HUES64 (cell line): ENCODE results near the gene TCAP.
"Not testable (repeated sequence)": the region's sequence is repeated elsewhere in the genome, so short reads cannot be mapped to it uniquely, and the experiment has no call there.

Experiments used
- H3K27ac ChIP-seq: 2 replicates; pipeline ENCODE4 v1.7.0; 2013; ENCODE audit warnings: low read depth, low read length, inconsistent platforms
- H3K27me3 ChIP-seq: 2 replicates; pipeline ENCODE4 v1.6.1; 2013; ENCODE audit warnings: mild to moderate bottlenecking, low read length; ENCODE audit not compliant: insufficient read depth
- H3K36me3 ChIP-seq: 2 replicates; pipeline ENCODE4 v1.6.1; 2013; ENCODE audit warnings: mild to moderate bottlenecking, low read length; ENCODE audit not compliant: insufficient read depth
- H3K4me1 ChIP-seq: 2 replicates; pipeline ENCODE4 v1.6.1; 2013; ENCODE audit warnings: mild to moderate bottlenecking, low read length, moderate library complexity; ENCODE audit not compliant: insufficient read depth
- H3K4me3 ChIP-seq: 2 replicates; pipeline ENCODE4 v1.5.1; 2013; ENCODE audit warnings: mild to moderate bottlenecking, low read length, moderate library complexity
- H3K9ac ChIP-seq: 2 replicates; pipeline ENCODE4 v1.6.1; 2013; ENCODE audit warnings: mild to moderate bottlenecking, low read depth, low read length
- H3K9me3 ChIP-seq: 2 replicates; pipeline ENCODE4 v1.6.1; 2013; ENCODE audit warnings: low read depth, low read length; ENCODE audit not compliant: insufficient read depth
- WGBS: fragments of 150-250, 120-280 bp; methylation state at CpG from one replicate; pipeline ENCODE4 v1.1.7; 2013; ENCODE audit warnings: missing lambda C conversion rate; 5-methylcytosine and 5-hydroxymethylcytosine counted together

The TCAP gene

GRCh38 chr17:39697961-39698360 lies 32.8 kb downstream of the TCAP start:
- Histone ChIP-seq H3K9me3 (no peaks in the 10 kb centered on the region), H3K27me3 (no peaks in the 10 kb centered on the region), H3K4me3 (no peak overlapping the region), H3K27ac (no peak overlapping the region), H3K9ac (no peak overlapping the region), H3K36me3 (peaks cover 4% of the 10 kb centered on the region), H3K4me1 (peaks cover 41% of the 10 kb centered on the region)
- WGBS, result 95% methylated on average over 5 of the region's 5 CpGs

- H3K36me3 ChIP-seq, H3K9me3 ChIP-seq, H3K27me3 ChIP-seq: not testable (repeated sequence)
- peak overlapping the region; percentile 82 for H3K9ac ChIP-seq
- peak overlapping the region; percentile 84 for H3K27ac ChIP-seq
- peaks cover 46% of the 10 kb centered on the region for H3K4me1 ChIP-seq
- peak overlapping the region; percentile 85 for H3K4me3 ChIP-seq
- 41% methylated on average over 11 of the region's 11 CpGs for WGBS
Measured at GRCh38 chr17:39699157-39699817, 34.1 kb downstream of the TCAP start.

DNA sequence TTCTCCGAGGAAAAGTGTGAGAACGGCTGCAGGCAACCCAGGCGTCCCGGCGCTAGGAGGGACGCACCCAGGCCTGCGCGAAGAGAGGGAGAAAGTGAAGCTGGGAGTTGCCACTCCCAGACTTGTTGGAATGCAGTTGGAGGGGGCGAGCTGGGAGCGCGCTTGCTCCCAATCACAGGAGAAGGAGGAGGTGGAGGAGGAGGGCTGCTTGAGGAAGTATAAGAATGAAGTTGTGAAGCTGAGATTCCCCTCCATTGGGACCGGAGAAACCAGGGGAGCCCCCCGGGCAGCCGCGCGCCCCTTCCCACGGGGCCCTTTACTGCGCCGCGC lies 34.6 kb downstream of the TCAP start, which contains the start of gene ERBB2:
Gene ERBB2, plus strand, starts transcription at position 247 of the 330 bp plus-strand sequence. CDS start 175 bp downstream, outside the sequence.
- peaks cover 46% of the 10 kb centered on the region for H3K4me1 ChIP-seq
- peaks cover 5% of the 10 kb centered on the region for H3K36me3 ChIP-seq
- H3K9me3 ChIP-seq, result no peaks in the 10 kb centered on the region
- H3K27ac ChIP-seq, result peak within 1 kb of the TSS; percentile 84
- H3K4me3 ChIP-seq, result peak within 1 kb of the TSS; percentile 85
- WGBS, result under 1% methylated on average over 20 of the region's 20 CpGs
- H3K9ac ChIP-seq, result peak within 1 kb of the TSS; percentile 82
- no peaks in the 10 kb centered on the region for H3K27me3 ChIP-seq

GRCh38 chr17:39700148-39700987 lies 35.2 kb downstream of the TCAP start:
- Histone ChIP-seq H3K36me3 (peaks cover 5% of the 10 kb centered on the region), H3K27me3 (no peaks in the 10 kb centered on the region), H3K4me3 (peak overlapping the region; percentile 85), H3K27ac (peak overlapping the region; percentile 84), H3K9me3 (no peaks in the 10 kb centered on the region), H3K4me1 (peaks cover 45% of the 10 kb centered on the region), H3K9ac (peak overlapping the region; percentile 82)
- under 1% methylated on average over 55 of the region's 57 CpGs for WGBS

DNA sequence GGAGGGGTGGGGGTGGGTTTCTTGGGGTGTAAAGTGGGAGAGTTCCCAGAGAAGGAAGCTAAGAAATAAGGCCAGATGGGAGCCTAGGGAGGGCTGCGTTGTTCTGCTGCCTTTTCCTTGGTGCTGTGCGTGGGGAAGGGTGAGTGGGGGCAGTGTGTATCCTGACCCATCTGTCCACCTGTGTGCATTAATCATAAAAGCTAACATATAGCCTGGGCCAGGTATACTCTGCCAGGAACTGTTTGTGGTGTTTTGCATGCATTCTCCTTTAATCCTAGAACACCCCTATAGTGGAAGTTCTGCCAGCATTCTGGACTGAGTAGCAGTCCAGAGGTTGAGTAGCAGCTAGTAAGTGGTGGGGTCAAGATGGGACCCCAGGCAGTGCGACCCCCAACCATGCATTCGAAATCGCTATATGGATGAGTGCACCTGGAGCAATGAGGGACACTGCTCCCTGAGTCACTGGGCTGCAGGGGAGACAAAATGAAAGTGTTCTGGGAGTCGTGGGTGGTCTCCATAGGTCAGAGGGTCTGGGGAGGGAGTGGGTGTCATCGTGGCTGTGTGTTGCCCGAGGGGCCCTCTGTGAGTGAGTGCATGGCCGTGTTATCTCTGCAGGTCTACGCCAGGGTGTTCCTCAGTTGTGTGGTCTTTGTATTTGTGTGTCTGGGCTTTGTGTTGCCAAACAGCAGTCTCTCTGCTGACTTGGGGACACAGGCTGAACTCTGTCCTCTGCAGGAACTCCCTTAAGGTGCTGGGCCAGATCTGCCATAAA lies 36.0 kb downstream of the TCAP start:
- Histone ChIP-seq H3K4me3 (peak overlapping the region; percentile 85), H3K27me3 (no peaks in the 10 kb centered on the region), H3K9me3 (no peaks in the 10 kb centered on the region), H3K36me3 (peaks cover 8% of the 10 kb centered on the region), H3K9ac (peak overlapping the region; percentile 82), H3K4me1 (peaks cover 46% of the 10 kb centered on the region), H3K27ac (no peak overlapping the region; the same call in 1 of the 2 replicates)
- 11% methylated on average over 10 of the region's 10 CpGs for WGBS

DNA sequence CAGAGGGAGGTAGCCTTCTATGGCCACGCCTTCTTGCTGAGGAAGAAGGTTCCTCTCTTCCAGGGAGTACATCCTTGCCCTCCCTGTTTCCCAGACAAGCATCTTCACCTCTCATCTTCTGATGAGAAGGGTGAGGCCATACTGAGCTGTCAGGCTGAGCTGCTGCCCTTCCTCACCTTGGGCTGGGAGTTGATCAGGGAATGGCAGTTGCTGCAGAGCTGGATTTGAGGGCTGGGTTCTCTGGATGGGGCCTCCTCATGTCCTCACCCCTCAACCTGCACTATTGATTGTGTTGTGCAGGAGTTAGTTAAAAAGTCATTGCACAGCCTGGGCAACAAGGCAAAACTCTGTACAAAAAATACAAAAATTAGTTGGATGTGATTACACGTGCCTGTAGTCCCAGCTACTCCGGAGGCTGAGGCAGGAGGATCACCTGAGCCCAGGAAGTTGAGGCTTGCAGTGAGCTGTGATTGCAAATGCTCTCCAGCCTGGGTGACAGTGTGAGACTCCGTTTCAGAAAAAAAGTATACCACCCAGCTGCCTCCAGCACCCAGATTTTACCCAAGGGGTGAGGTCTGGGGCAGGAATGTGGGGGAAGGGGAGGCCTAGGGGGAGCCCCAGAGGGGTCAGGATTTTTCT lies 36.8 kb downstream of the TCAP start:
- Histone ChIP-seq H3K27me3 (no peaks in the 10 kb centered on the region), H3K9ac (peak overlapping the region; percentile 82; the same call in 1 of the 2 replicates), H3K9me3 (no peaks in the 10 kb centered on the region), H3K4me1 (peaks cover 39% of the 10 kb centered on the region), H3K4me3 (peak overlapping the region; percentile 85), H3K27ac (no peak overlapping the region; the same call in 1 of the 2 replicates), H3K36me3 (peaks cover 15% of the 10 kb centered on the region)
- 77% methylated on average over 4 of the region's 4 CpGs for WGBS

DNA sequence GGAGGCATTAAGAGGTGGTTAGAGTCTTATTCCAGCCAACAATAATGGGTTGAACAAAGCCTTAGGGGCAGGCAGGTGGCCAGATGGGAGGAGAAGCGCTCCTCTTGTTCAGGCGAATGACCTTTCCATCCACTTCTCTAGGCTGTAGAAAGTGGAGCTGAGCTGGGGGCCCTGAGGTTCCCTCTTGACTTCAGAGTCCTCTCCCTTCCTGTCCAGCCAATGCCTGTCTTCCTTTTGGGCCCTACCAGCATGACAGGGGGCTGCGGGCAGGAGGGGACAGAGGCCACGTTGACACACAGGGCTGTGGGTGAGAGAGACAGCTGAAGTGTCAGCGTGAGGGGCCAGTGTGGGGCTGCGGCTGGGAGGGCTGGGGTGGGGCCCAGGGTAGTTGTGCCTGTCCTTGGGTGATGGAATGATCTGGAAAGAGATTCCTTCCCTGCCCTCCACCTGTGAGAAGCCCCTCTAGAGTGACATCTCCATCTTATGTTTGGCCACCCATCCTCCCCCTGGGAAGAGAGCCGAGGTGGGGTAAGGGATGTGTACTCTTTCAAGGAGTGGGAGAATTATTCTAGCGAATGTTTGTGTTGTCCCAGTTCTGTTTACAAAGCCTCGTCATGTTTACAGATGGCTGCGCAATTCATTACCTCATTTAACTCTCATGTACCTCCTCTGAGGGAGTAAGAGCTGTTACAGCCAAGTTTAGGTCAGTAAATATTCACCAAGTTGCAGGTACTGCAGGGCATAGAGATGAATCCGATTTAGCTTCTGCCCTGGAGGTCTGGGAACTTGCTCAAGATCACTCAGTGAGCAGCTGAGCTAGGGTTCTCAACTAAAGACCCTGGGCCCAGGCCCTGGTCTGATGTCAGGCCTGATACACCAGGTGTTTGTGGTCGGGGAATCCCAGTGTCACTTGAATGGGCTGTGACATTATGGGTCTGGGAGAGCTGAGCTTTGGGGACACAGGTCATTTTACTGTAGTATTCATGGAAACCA lies 38.0 kb downstream of the TCAP start:
- Histone ChIP-seq H3K27me3 (no peaks in the 10 kb centered on the region), H3K9me3 (no peaks in the 10 kb centered on the region), H3K4me1 (peaks cover 37% of the 10 kb centered on the region), H3K9ac (no peak overlapping the region), H3K4me3 (peak overlapping the region; percentile 85; the same call in 1 of the 2 replicates), H3K27ac (peak overlapping the region; percentile 37; the same call in 1 of the 2 replicates), H3K36me3 (peaks cover 27% of the 10 kb centered on the region)
- WGBS, result 77% methylated on average over 10 of the region's 12 CpGs

DNA sequence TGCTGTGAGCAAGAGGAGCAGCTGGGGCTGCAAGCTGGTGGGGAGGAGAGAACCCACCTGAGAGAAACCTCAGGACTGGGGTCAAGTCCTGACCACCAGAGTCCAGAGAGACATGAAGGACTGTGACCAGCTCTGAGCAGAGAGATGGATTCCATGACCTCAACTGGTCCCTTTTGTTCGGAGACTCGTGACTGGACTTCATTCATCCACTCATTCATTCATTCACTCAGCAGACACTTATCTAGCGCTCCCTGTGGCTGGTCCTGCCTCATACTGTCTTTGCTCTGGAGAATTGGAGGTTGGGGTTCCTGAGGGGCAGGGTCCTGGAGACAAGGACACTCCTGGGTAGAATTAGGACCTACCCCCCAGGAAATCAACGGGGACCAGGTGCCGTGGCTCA lies 38.8 kb downstream of the TCAP start:
- WGBS, result 88% methylated on average over 5 of the region's 5 CpGs
- Histone ChIP-seq H3K4me3 (no peak overlapping the region), H3K36me3 (peaks cover 34% of the 10 kb centered on the region), H3K9me3 (no peaks in the 10 kb centered on the region), H3K9ac (no peak overlapping the region), H3K4me1 (peaks cover 36% of the 10 kb centered on the region), H3K27me3 (no peaks in the 10 kb centered on the region), H3K27ac (peak overlapping the region; percentile 33; the same call in 1 of the 2 replicates)

- peak overlapping the region; percentile 79 for H3K27ac ChIP-seq
Measured at GRCh38 chr17:39704821-39705551, 39.8 kb downstream of the TCAP start.

More at GRCh38 chr17:39704821-39705551, 39.8 kb downstream of the TCAP start:
- Histone ChIP-seq H3K4me1 (peaks cover 34% of the 10 kb centered on the region), H3K27me3 (no peaks in the 10 kb centered on the region), H3K9ac (no peak overlapping the region), H3K4me3 (no peak overlapping the region), H3K36me3 (peaks cover 45% of the 10 kb centered on the region), H3K9me3 (no peaks in the 10 kb centered on the region)
- WGBS, result 53% methylated on average over 11 of the region's 11 CpGs
